Fibroblast of the aortic adventitia (primary cell): Measurements from ENCODE around the gene LRRC23. TPM values are rescaled to one million over a fixed set of nuclear protein-coding genes. Genes with fewer than 3 reads are reported as not detected.
"Not testable (repeated sequence)": the region's sequence is repeated elsewhere in the genome, so short reads cannot be mapped to it uniquely, and the experiment has no call there.

ENCODE experiments used
- DNase-seq: peaks from one replicate; pipeline ENCODE4 v3.0.0-alpha.2; 2010; ENCODE audit warnings: low read depth
- H3K4me3 ChIP-seq: 2 replicates; pipeline ENCODE4 v1.5.1; 2011; ENCODE audit warnings: low read depth, mild to moderate bottlenecking, control low read depth, low read length, moderate library complexity
- total RNA-seq: library from RNA; depleted of rRNA; stranded (reverse); fragments of >200 nt; gene quantifications from 2 replicates; pipeline ENCODE4 v1.2.3, GENCODE V29; 2012; ENCODE audit warnings: low replicate concordance
- TF ChIP-seq, protein P1 (sequence below): IDR thresholded peaks from 2 replicates; pipeline ENCODE4 v1.5.1; 2011; ENCODE audit warnings: mild to moderate bottlenecking, low read length, control low read depth, inconsistent platforms; ENCODE audit not compliant: insufficient read depth

The LRRC23 gene
- total RNA-seq, 1 donor: 7.0 TPM

DNA sequence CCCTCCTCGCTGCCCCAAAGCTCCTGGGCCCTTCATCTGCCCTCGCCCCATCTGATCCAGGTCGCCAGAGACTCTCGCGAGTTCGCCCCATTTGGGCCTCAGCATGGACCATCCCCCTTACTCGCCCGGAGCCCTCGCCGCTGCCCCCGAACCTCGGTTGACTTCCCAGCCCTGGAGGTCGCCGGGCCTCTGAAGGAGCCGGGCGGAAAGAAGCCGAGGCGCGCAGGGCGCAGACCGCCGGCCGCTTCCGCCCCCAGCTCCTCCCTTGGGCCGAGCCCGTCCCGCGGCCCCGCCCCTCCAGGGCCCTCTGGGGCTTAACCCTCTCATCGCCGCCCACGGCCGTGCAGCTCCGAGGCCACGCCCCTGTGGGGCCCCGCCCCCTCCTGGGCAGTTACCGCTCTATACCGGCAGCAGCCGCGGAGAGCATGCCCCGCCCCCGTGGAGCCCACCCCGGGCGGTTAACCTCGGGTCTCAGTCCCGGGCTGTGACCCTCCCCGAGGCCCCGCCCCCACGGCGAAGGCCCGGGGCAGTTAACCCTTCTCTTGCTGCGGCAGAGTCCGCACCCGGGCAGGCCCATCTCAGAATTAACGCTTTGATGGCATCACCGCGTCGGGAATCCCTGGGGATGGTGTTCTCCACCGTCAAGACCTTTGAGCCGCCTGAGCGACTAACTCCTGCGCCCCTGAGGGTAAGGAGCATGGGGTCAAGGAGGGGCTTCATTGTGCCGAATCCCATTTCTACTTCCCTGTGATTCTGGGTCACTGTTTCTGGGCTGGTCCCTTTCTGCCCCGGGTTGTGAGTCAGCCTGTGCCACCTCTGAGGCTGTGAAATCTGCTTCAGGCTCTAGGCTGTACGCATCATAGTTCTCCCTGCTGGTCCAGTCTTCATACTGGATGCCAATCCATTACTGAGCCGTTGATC is 31.3 kb upstream of the LRRC23 start, which contains the start of gene SPSB2:
Gene SPSB2 (minus strand): TSS at position 210 of the 921 bp plus-strand sequence. CDS start 402 bp downstream, outside the sequence.
- H3K4me3 ChIP-seq: peak within 1 kb of the TSS; percentile 91
- TF ChIP-seq, protein P1, sequence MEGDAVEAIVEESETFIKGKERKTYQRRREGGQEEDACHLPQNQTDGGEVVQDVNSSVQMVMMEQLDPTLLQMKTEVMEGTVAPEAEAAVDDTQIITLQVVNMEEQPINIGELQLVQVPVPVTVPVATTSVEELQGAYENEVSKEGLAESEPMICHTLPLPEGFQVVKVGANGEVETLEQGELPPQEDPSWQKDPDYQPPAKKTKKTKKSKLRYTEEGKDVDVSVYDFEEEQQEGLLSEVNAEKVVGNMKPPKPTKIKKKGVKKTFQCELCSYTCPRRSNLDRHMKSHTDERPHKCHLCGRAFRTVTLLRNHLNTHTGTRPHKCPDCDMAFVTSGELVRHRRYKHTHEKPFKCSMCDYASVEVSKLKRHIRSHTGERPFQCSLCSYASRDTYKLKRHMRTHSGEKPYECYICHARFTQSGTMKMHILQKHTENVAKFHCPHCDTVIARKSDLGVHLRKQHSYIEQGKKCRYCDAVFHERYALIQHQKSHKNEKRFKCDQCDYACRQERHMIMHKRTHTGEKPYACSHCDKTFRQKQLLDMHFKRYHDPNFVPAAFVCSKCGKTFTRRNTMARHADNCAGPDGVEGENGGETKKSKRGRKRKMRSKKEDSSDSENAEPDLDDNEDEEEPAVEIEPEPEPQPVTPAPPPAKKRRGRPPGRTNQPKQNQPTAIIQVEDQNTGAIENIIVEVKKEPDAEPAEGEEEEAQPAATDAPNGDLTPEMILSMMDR: peak; percentile 1
- peak; percentile 91 for DNase-seq

DNA sequence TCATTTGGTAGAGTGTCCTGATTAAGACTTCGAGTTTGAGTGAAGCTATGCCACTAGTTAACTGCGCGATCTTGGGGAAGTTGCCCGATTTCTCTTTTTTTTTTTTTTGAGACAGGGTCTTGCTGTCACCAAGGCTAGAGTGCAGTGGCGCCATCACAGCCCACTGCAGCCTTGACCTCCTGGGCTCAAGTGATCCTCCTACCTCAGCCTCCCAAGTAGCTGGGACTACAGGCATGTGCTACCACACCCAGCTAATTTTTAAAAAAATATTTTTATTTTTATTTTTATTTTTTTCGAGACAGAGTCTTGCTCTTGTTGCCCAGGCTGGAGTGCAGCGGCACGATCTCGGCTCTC is 30.6 kb upstream of the LRRC23 start:
- H3K4me3 ChIP-seq: peak overlapping the region; percentile 91
- DNase-seq: not testable (repeated sequence)

GRCh38 chr12:6879824-6880223 is 24.8 kb upstream of the LRRC23 start:
- DNase-seq, H3K4me3 ChIP-seq: not testable (repeated sequence)

- DNase-seq: no peak
- TF ChIP-seq, protein P1: no peak
- no peak overlapping the region for H3K4me3 ChIP-seq
Observed at GRCh38 chr12:6883252-6883651, 21.4 kb upstream of the LRRC23 start.

DNA sequence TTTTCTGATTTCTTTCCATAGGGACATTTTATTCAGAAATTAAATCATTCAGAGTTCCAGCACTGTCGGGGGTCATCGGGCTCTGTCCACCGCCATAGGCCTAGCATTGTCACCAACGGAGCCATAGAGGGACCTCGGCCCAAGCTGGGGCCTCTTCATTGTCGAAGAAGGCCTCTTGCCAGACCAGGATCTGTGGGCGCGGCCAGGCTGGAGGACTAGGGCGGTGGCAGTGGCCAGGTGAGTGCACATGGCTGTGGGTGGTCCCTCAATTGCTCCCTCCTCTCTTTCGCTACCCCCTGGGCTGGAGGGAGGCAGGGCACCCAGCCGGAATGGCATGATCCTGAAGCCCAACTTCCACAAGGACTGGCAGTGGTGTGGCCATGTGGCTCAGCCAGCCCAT is 20.9 kb upstream of the LRRC23 start:
- H3K4me3 ChIP-seq: no peak overlapping the region
- TF ChIP-seq, protein P1: no peak

DNA sequence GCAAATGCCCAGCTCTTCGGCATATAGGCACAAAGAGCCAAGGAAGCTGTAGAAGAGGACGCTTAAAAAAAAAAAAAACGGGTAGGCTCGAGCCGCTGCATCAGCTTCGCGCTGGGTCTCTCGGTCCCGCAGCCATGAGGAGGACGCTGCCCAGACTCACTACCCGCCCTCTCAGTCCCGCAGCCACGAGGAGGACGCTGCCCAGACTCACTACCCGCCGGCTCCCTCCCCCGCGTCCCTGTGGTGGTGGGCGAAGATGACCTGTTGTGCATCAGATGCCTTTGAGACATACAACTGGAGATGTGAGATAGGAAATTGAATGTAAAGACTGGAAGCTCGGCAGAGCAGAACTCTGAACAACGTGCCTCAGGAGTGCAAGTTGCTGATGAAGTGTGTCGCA is 20.1 kb upstream of the LRRC23 start:
- DNase-seq: no peak

More for the DNA sequence above, 20.9 kb upstream of the LRRC23 start:
- DNase-seq: no peak

DNA sequence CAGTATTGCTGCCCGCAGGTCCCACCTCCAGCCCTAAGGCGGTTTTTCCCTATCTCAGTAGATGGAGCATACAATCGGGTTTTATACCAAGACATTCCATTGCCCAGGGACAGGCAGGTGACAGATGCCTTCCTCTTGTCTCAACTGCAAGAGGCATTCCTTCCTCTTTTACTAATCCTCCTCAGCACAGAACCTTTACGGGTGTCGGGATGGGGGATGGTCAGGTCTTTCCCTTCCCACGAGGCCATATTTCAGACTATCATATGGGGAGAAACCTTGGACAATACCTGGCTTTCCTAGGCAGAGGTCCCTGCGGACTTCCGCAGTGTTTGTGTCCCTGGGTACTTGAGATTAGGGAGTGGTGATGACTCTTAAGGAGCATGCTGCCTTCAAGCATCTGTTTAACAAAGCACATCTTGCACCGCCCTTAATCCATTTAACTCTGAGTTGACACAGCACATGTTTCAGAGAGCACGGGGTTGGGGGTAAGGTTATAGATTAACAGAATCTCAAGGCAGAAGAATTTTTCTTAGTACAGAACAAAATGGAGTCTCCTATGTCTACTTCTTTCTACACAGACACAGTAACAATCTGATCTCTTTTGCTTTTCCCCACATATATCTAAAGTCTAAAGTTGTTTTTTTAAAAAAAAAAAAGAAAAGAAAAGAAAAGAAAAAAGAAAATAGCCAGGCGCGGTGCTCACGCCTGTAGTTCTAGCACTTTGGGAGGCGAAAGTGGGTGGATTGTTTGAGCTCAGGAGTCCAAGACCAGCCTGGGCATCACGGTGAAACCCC is 18.2 kb upstream of the LRRC23 start:
- not testable (repeated sequence) for DNase-seq, H3K4me3 ChIP-seq

More for the DNA sequence above, 20.1 kb upstream of the LRRC23 start:
- TF ChIP-seq, protein P1: no peak
- no peak overlapping the region for H3K4me3 ChIP-seq

DNA sequence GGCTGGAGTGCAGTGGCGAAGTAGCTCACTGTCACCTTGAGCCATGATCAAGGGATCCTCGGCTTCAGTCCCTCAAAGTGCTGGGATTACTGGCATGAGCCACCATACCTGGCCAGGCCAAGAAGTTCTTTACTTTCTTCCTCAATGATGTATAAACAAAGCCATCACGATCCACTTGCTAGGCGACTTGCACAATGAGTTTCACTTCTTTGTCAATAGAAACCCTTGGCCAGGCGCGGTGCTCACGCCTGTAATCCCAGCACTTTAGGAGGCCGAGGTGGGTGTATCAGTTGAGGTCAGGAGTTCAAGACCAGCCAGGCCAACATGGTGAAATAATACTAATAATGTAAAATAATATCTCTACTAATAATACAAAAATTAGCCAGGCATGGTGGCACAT is 17.2 kb upstream of the LRRC23 start:
- no peak overlapping the region for H3K4me3 ChIP-seq
- no peak for DNase-seq
- TF ChIP-seq, protein P1: no peak
